Measurements from ENCODE around the gene OR2L5.

DNA sequence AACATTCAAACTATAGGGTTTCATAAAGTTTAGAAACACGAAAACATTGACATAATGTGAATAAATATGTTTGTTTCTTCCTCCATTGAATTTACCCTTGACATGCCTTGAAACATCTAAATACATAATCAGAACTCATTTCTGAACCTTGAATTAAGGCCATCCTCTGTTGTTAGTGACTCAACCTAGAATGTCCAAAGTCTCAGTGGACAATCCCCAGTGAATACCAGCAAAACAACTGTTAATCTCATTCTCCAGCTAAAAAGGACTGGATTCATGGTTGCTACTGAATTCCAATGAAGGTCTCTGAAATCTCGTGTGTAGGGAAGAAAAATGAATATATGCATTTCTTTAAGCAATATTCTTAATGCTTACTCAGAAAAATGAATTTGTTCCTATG, 16.3 kb downstream of the OR2L5 start, which contains the start of gene OR2L2:
- TF ChIP-seq POLR2A (IDR thresholded peaks at IDR 0.05; ENCODE audit: low read depth, low read length) (no peak), CEBPB (IDR thresholded peaks at IDR 0.05; ENCODE audit: low read depth, low read length) (no peak), RFX5 (IDR thresholded peaks at IDR 0.05; ENCODE audit: low read depth, low read length) (no peak), MAFK (IDR thresholded peaks at IDR 0.05; ENCODE audit: low read depth, low read length) (no peak), RAD21 (IDR thresholded peaks at IDR 0.05; ENCODE audit: low read length) (no peak), RCOR1 (IDR thresholded peaks at IDR 0.05; ENCODE audit: insufficient replicate concordance, low read length) (no peak), MXI1 (IDR thresholded peaks at IDR 0.05; ENCODE audit: borderline replicate concordance, low read depth, low read length) (no peak), BHLHE40 (IDR thresholded peaks at IDR 0.05; ENCODE audit: low read depth, low read length) (no peak), SMC3 (IDR thresholded peaks at IDR 0.05; ENCODE audit: low read depth, low read length) (no peak), NFE2L2 (IDR thresholded peaks at IDR 0.05; ENCODE audit: low read depth, low read length) (no peak), CHD1 (IDR thresholded peaks at IDR 0.05; ENCODE audit: low read depth, low read length) (no peak)
- TF ChIP-seq, protein P1, sequence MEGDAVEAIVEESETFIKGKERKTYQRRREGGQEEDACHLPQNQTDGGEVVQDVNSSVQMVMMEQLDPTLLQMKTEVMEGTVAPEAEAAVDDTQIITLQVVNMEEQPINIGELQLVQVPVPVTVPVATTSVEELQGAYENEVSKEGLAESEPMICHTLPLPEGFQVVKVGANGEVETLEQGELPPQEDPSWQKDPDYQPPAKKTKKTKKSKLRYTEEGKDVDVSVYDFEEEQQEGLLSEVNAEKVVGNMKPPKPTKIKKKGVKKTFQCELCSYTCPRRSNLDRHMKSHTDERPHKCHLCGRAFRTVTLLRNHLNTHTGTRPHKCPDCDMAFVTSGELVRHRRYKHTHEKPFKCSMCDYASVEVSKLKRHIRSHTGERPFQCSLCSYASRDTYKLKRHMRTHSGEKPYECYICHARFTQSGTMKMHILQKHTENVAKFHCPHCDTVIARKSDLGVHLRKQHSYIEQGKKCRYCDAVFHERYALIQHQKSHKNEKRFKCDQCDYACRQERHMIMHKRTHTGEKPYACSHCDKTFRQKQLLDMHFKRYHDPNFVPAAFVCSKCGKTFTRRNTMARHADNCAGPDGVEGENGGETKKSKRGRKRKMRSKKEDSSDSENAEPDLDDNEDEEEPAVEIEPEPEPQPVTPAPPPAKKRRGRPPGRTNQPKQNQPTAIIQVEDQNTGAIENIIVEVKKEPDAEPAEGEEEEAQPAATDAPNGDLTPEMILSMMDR (conservative IDR thresholded peaks at IDR 0.05; ENCODE audit: low read depth, low read length), result no peak
- TF ChIP-seq, protein P2, sequence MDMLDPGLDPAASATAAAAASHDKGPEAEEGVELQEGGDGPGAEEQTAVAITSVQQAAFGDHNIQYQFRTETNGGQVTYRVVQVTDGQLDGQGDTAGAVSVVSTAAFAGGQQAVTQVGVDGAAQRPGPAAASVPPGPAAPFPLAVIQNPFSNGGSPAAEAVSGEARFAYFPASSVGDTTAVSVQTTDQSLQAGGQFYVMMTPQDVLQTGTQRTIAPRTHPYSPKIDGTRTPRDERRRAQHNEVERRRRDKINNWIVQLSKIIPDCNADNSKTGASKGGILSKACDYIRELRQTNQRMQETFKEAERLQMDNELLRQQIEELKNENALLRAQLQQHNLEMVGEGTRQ (IDR thresholded peaks at IDR 0.05; ENCODE audit: low read depth, low read length), result no peak
